ENCODE results near the gene RELN. TPM values are rescaled to one million over a fixed set of nuclear protein-coding genes. Genes with fewer than 3 reads are reported as not detected.

RELN gene
- total RNA-seq, 4 donors from 2014 or later: 2.2 to 8.6 (median 3.5) TPM

DNA sequence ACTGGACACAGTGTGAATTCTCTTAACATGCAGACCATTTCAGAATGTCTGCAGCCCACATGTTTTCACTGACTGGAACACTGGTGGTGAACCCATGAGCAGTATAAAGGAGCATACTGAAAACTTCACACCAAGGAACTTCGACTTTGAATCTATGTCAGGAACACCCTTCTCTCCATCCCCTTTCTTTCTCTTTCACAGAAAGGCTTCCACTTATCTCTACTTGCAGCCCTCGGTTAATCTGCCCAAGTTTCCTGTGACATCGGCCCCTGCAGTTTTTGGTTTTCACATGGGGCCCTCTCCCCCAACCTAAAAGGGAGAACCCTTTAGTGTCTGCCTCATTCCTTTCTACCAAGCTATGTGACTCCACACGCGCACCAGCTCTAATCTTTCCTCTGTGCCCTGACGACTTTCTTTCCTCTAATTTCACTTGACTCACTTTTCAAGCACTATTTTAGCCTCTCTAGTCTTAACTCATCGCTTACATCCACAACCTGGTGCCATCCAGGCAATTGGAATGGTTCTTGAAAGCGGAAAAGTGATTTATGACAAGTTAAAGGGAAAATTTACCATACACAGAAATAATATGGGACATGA, 70.1 kb downstream of the RELN start:
- Histone ChIP-seq H3K4me1 (no peaks in the 10 kb centered on the region), H3K4me3 (no peak overlapping the region), H3K36me3 (no peaks in the 10 kb centered on the region), H3K27ac (no peak overlapping the region), H3K9me3 (no peaks in the 10 kb centered on the region), H3K27me3 (peaks cover 6% of the 10 kb centered on the region)
- ATAC-seq: no peak
- TF ChIP-seq EP300 (IDR thresholded peaks at IDR 0.05) (no peak), POLR2AphosphoS5 (IDR thresholded peaks at IDR 0.05) (no peak), POLR2A (IDR thresholded peaks at IDR 0.05) (no peak)
- TF ChIP-seq, protein P1, sequence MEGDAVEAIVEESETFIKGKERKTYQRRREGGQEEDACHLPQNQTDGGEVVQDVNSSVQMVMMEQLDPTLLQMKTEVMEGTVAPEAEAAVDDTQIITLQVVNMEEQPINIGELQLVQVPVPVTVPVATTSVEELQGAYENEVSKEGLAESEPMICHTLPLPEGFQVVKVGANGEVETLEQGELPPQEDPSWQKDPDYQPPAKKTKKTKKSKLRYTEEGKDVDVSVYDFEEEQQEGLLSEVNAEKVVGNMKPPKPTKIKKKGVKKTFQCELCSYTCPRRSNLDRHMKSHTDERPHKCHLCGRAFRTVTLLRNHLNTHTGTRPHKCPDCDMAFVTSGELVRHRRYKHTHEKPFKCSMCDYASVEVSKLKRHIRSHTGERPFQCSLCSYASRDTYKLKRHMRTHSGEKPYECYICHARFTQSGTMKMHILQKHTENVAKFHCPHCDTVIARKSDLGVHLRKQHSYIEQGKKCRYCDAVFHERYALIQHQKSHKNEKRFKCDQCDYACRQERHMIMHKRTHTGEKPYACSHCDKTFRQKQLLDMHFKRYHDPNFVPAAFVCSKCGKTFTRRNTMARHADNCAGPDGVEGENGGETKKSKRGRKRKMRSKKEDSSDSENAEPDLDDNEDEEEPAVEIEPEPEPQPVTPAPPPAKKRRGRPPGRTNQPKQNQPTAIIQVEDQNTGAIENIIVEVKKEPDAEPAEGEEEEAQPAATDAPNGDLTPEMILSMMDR (IDR thresholded peaks at IDR 0.05): no peak
- 51 to 65% methylated on average over 6 to 8 of the region's 8 CpGs for WGBS, 2 donors (ENCODE audit: low coverage in 1 of 2)

DNA sequence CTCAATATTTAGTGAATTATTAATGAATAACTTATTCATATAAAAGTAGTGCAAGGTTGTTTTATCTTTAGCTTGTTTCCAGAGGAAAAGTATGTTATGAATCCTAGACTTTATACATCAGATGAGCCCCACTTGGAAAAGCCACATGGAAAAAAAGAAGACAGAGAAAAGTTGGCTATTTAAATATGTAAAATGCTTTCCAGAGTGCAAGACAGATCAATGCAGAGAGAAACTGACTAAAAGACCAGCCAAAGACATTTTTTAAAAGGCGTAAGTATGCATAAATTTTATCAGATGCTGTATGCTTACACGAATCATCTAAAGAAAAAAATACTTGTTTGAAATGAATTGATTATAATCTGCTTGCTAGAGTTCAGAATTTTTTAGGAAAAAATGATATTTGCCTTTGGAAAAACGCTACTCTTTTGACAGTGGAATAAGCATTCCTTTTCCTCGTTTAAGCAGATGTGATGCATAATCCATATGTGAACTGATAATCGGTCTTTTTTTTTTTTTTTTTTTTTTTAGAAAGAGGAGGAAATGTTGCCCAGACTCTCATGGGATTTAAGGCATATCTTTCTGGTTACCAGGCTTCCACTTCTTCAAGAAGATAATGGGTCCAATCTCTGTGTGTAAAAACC, 70.7 kb downstream of the RELN start:
- H3K4me1 ChIP-seq: no peaks in the 10 kb centered on the region
- 51 to 67% methylated on average over 5 of the region's 5 CpGs for WGBS, 2 donors (ENCODE audit: low coverage in 1 of 2)
- no peak overlapping the region for H3K27ac ChIP-seq
- no peaks in the 10 kb centered on the region for H3K27me3 ChIP-seq
- no peaks in the 10 kb centered on the region for H3K36me3 ChIP-seq
- TF ChIP-seq, protein P1 (IDR thresholded peaks at IDR 0.05): no peak
- TF ChIP-seq POLR2AphosphoS5 (IDR thresholded peaks at IDR 0.05) (no peak), EP300 (IDR thresholded peaks at IDR 0.05) (no peak), POLR2A (IDR thresholded peaks at IDR 0.05) (no peak)
- no peak for ATAC-seq
- no peak overlapping the region for H3K4me3 ChIP-seq
- H3K9me3 ChIP-seq: no peaks in the 10 kb centered on the region

DNA sequence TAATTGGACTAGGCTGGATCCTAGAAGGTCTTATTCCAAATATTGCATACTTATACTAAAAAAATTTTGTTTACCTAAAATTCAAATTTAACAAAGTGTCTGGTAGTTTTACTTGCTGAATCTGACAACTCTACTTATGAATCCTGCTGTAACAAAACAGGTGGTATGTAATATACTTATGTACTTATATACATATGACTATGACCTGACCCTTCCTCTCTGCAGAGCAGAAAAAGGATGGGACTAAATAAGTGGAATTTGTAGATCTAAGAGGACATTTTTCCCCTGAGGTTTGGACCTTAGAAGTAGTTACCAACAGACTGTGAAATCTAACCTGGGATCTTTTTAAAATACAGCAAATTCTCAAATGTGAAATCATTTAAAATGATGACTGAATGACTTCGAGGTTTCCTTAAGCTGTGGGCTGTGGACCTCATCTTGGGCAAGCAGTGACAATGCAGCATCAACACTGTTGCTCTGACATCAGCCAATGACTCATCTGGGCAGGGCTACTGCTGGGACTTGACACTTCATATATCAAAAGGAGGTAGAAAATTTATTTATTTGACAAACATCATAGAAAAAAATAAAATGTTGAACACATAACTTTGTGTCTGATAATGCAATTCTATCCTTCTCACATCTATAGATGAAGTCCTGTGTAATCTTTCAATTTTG, 73.6 kb downstream of the RELN start:
- Histone ChIP-seq H3K27ac (no peak overlapping the region), H3K4me3 (no peak overlapping the region)

DNA sequence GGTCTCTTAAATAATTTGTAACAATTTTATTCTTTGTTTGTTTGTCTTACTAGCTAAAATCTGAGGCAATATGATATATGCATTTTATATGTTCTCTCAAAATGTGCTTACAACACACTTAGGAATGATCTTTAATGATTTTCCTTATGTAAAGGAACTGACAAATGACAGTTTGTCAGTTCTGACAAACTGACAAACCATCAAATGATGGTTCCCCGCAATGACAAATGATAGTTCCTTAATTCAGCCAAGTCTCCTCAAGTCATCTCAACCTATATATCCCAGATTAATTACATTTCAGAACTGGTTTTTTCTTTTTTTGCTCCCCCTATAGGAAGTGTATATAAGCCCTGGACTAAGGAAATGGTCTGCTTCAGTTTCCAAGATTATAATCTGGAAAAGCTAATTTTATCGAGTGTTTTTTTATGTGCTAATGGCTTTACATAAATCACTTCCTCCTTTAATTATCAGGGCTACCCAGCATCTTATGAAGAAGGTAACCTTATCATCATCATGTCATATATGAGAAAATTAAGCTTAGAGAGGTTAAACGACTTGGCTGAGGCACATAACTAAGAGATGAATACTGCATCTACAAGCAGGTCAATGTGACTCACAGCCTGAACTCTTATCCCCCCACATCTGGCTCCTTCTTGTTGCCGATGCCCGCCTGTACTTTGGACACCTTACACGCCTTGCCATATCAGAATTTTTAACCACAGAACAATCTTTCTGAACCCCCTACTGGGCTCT, 75.1 kb downstream of the RELN start:
- Histone ChIP-seq H3K27ac (no peak overlapping the region), H3K9me3 (no peaks in the 10 kb centered on the region), H3K27me3 (no peaks in the 10 kb centered on the region), H3K4me3 (no peak overlapping the region), H3K36me3 (no peaks in the 10 kb centered on the region), H3K4me1 (no peaks in the 10 kb centered on the region)
- WGBS, 2 donors (ENCODE audit: low coverage in 1 of 2): 82 to 90% methylated on average over 5 to 6 of the region's 6 CpGs
- TF ChIP-seq POLR2A (IDR thresholded peaks at IDR 0.05): no peak
- TF ChIP-seq, protein P1 (IDR thresholded peaks at IDR 0.05): no peak
- no peak for TF ChIP-seq EP300 (IDR thresholded peaks at IDR 0.05)
- no peak for TF ChIP-seq POLR2AphosphoS5 (IDR thresholded peaks at IDR 0.05)
- ATAC-seq: no peak

More for the DNA sequence above, 73.6 kb downstream of the RELN start:
- Histone ChIP-seq H3K27me3 (no peaks in the 10 kb centered on the region), H3K4me1 (no peaks in the 10 kb centered on the region), H3K9me3 (no peaks in the 10 kb centered on the region), H3K36me3 (no peaks in the 10 kb centered on the region)
- TF ChIP-seq, protein P1 (IDR thresholded peaks at IDR 0.05): no peak
- no peak for TF ChIP-seq EP300 (IDR thresholded peaks at IDR 0.05)
- TF ChIP-seq POLR2A (IDR thresholded peaks at IDR 0.05): no peak
- TF ChIP-seq POLR2AphosphoS5 (IDR thresholded peaks at IDR 0.05): no peak
- WGBS, 2 donors (ENCODE audit: low coverage in 1 of 2): 60 to 83% methylated on average over 1 of the region's 1 CpG
- no peak for ATAC-seq

Measured in gastroesophageal sphincter (tissue), 4 donors.